Activated B cell treated with CpG ODN at 0.5 μM for 24 hours (primary cell): ENCODE data around the gene MESP1. TPM values are rescaled to one million over a fixed set of nuclear protein-coding genes. Genes with fewer than 3 reads are reported as not detected.

Source experiments
- ATAC-seq: fragments of 200-7000 bp; cut with Tn5 transposase; one replicate; pipeline ENCODE4 v1.10.0; 2021; ENCODE audit warnings: low read depth, mild to moderate bottlenecking, moderate library complexity
- CTCF ChIA-PET: fragments of 350-600 bp; sonication (Branson Sonifier 250); formaldehyde crosslinking; loops from one replicate; lab custom pipeline; 2021; ENCODE audit warnings: antibody characterized with exemption; lab: Charles Lee
- POLR2A ChIA-PET: fragments of 350-600 bp; sonication (Branson Sonifier 250); formaldehyde crosslinking; loops from one replicate; lab custom pipeline; 2021; ENCODE audit warnings: antibody characterized with exemption; lab: Charles Lee
- DNase-seq: peaks from one replicate; pipeline ENCODE4 v3.0.0; 2022
- H3K27ac Mint-ChIP-seq: one replicate; pipeline ENCODE4 v1.8.0; 2020; ENCODE audit warnings: mixed read lengths
- H3K27me3 Mint-ChIP-seq: one replicate; pipeline ENCODE4 v1.8.0; 2021; ENCODE audit warnings: mixed read lengths
- H3K36me3 Mint-ChIP-seq: one replicate; pipeline ENCODE4 v1.8.0; 2021; ENCODE audit warnings: low read depth, mixed read lengths
- H3K4me1 Mint-ChIP-seq: one replicate; pipeline ENCODE4 v1.8.0; 2021; ENCODE audit warnings: mixed read lengths
- H3K4me3 Mint-ChIP-seq: one replicate; pipeline ENCODE4 v1.8.0; 2020; ENCODE audit warnings: mild to moderate bottlenecking, mixed read lengths
- H3K9me3 Mint-ChIP-seq: one replicate; pipeline ENCODE4 v1.8.0; 2020; ENCODE audit warnings: mixed read lengths
- CTCF ChIP-seq: fragments of 200-600 bp; IDR thresholded peaks from one replicate; pipeline ENCODE4 v1.8.0; 2022; ENCODE audit warnings: antibody characterized with exemption, mild to moderate bottlenecking
- intact Hi-C: fragments of 100-400 bp; cut with micrococcal nuclease; formaldehyde crosslinking; loops from one replicate; pipeline ENCODE4 v1.15.1; 2024
- total RNA-seq: library from RNA; stranded (reverse); gene quantifications from 2 replicates; pipeline ENCODE4 v1.2.3, GENCODE V29; 2022

The MESP1 gene
- total RNA-seq, 1 donor from 2014 or later: 0.24 TPM

GRCh38 chr15:89743594-89743993 is 7.5 kb downstream of the MESP1 start:
- Mint-ChIP-seq H3K4me3 (no peak overlapping the region), H3K4me1 (peaks cover 2% of the 10 kb centered on the region), H3K9me3 (no peaks in the 10 kb centered on the region), H3K36me3 (no peaks in the 10 kb centered on the region), H3K27ac (no peak overlapping the region), H3K27me3 (peaks cover 6% of the 10 kb centered on the region)
- POLR2A ChIA-PET: interaction anchor here (0.7 kb wide), 1 partner anchor 326 kb away, joined by 3 read pairs; no protein-coding TSS in a partner anchor
- TF ChIP-seq CTCF: no peak
- DNase-seq (no peak), ATAC-seq (no peak)
- intact Hi-C loops: no loop called here
- CTCF ChIA-PET: no interaction called here

- intact Hi-C loops: no loop called here
- ATAC-seq (no peak), DNase-seq (no peak)
- no peak for TF ChIP-seq CTCF
- no peaks in the 10 kb centered on the region for H3K9me3 Mint-ChIP-seq
- ChIA-PET POLR2A (interaction anchor here (0.7 kb wide), 1 partner anchor 326 kb away, joined by 3 read pairs; no protein-coding TSS in a partner anchor), CTCF (interaction anchor here (1.2 to 3.7 kb wide), 2 partner anchors 122 to 132 kb away, joined by 3 to 76 read pairs; no protein-coding TSS in a partner anchor)
- H3K4me3 Mint-ChIP-seq: no peak overlapping the region
- no peaks in the 10 kb centered on the region for H3K36me3 Mint-ChIP-seq
- H3K27ac Mint-ChIP-seq: no peak overlapping the region
- H3K4me1 Mint-ChIP-seq: peaks cover 2% of the 10 kb centered on the region
- peaks cover 6% of the 10 kb centered on the region for H3K27me3 Mint-ChIP-seq
Measured at GRCh38 chr15:89743011-89743410, 8.0 kb downstream of the MESP1 start.

GRCh38 chr15:89740137-89740536 is 10.9 kb downstream of the MESP1 start:
- DNase-seq (no peak), ATAC-seq (peak; percentile 90)
- Mint-ChIP-seq H3K27me3 (peaks cover 8% of the 10 kb centered on the region), H3K4me3 (peak overlapping the region; percentile 15), H3K36me3 (no peaks in the 10 kb centered on the region), H3K27ac (no peak overlapping the region), H3K4me1 (peaks cover 2% of the 10 kb centered on the region), H3K9me3 (no peaks in the 10 kb centered on the region)
- intact Hi-C loops: loop anchor here (1.0 kb wide), 6 partner anchors 10 to 479 kb away; no protein-coding TSS in a partner anchor
- TF ChIP-seq CTCF: peak; percentile 25
- CTCF ChIA-PET: interaction anchor here (0.7 to 3.7 kb wide), 12 partner anchors 9 to 448 kb away, joined by 3 to 76 read pairs (median 6); partner anchors contain the start of genes AP3S2 and MESP1
- POLR2A ChIA-PET: interaction anchor here (1.1 to 1.2 kb wide), 2 partner anchors 10 to 11 kb away, joined by 3 read pairs; no protein-coding TSS in a partner anchor

- intact Hi-C loops: no loop called here
- no peak overlapping the region for H3K27ac Mint-ChIP-seq
- H3K4me3 Mint-ChIP-seq: no peak overlapping the region
- DNase-seq: no peak
- no peak for TF ChIP-seq CTCF
- H3K36me3 Mint-ChIP-seq: no peaks in the 10 kb centered on the region
- ChIA-PET POLR2A (no interaction called here), CTCF (no interaction called here)
- no peak for ATAC-seq
- peaks cover 9% of the 10 kb centered on the region for H3K27me3 Mint-ChIP-seq
- peaks cover 2% of the 10 kb centered on the region for H3K4me1 Mint-ChIP-seq
- H3K9me3 Mint-ChIP-seq: no peaks in the 10 kb centered on the region
Measured at GRCh38 chr15:89735773-89736172, 15.3 kb downstream of the MESP1 start.

GRCh38 chr15:89732451-89733172 is 18.4 kb downstream of the MESP1 start:
- CTCF ChIA-PET: no interaction called here

More at GRCh38 chr15:89732451-89733172, 18.4 kb downstream of the MESP1 start:
- DNase-seq: no peak
- Mint-ChIP-seq H3K27me3 (peaks cover 11% of the 10 kb centered on the region), H3K9me3 (no peaks in the 10 kb centered on the region), H3K4me1 (no peaks in the 10 kb centered on the region), H3K36me3 (no peaks in the 10 kb centered on the region), H3K4me3 (no peak overlapping the region), H3K27ac (no peak overlapping the region)
- no peak for ATAC-seq
- intact Hi-C loops: no loop called here
- no peak for TF ChIP-seq CTCF
- POLR2A ChIA-PET: no interaction called here
